Parathyroid adenoma (tissue), 2 donors: ENCODE data around the gene ZNF496.

ENCODE experiments used
- H2AFZ ChIP-seq: fragments of 300-600 bp; sonication (generic); one replicate; pipeline ENCODE4 v1.7.0; 2017; ENCODE audit warnings: antibody characterized with exemption, mild to moderate bottlenecking
- H3K27ac ChIP-seq: fragments of 300-600 bp; sonication (generic); one replicate; pipeline ENCODE4 v1.7.0; 2017
- H3K27me3 ChIP-seq: fragments of 300-600 bp; sonication (generic); one replicate; pipeline ENCODE4 v1.7.0; 2017; ENCODE audit warnings: low read length; ENCODE audit not compliant: control insufficient read depth, insufficient read depth
- H3K36me3 ChIP-seq: fragments of 300-600 bp; sonication (generic); one replicate; pipeline ENCODE4 v1.7.0; 2017; ENCODE audit warnings: low read length; ENCODE audit not compliant: control insufficient read depth, insufficient read depth
- H3K4me1 ChIP-seq: fragments of 300-600 bp; sonication (generic); one replicate; pipeline ENCODE4 v1.7.0; 2017; ENCODE audit warnings: control low read depth
- H3K4me2 ChIP-seq: fragments of 300-600 bp; sonication (generic); one replicate; pipeline ENCODE4 v1.7.0; 2017; ENCODE audit warnings: low read length
- H3K4me3 ChIP-seq: fragments of 300-600 bp; sonication (generic); one replicate; pipeline ENCODE4 v1.7.0; 2017; ENCODE audit warnings: low read depth, low read length
- H3K79me2 ChIP-seq: fragments of 300-600 bp; sonication (generic); one replicate; pipeline ENCODE4 v1.7.0; 2017; ENCODE audit warnings: control low read depth
- H3K9ac ChIP-seq: fragments of 300-600 bp; sonication (generic); one replicate; pipeline ENCODE4 v1.7.0; 2017; ENCODE audit warnings: mild to moderate bottlenecking
- H3K9me3 ChIP-seq: fragments of 300-600 bp; sonication (generic); one replicate; pipeline ENCODE4 v1.7.0; 2017; ENCODE audit warnings: low read length; ENCODE audit not compliant: control insufficient read depth
- CTCF ChIP-seq: fragments of 300-600 bp; sonication (generic); IDR thresholded peaks from one replicate; pipeline ENCODE4 v1.7.0; 2017; ENCODE audit warnings: antibody characterized with exemption, mild to moderate bottlenecking
- donor health status: primary hyperparathyroidism.

The ZNF496 gene

GRCh38 chr1:247274605-247275256, 56.9 kb downstream of the ZNF496 start:
- Histone ChIP-seq H3K36me3 (no peaks in the 10 kb centered on the region), H3K4me3 (no peak overlapping the region), H3K4me1 (no peaks in the 10 kb centered on the region), H3K27ac (no peak overlapping the region), H3K4me2 (no peak overlapping the region), H3K9me3 (no peaks in the 10 kb centered on the region), H3K9ac (no peak overlapping the region), H2AFZ (no peak overlapping the region), H3K79me2 (no peaks in the 10 kb centered on the region), H3K27me3 (no peaks in the 10 kb centered on the region)
- TF ChIP-seq CTCF, result no peak

GRCh38 chr1:247273013-247273412, 58.7 kb downstream of the ZNF496 start:
- Histone ChIP-seq H3K4me3 (no peak overlapping the region), H2AFZ (no peak overlapping the region), H3K27me3 (no peaks in the 10 kb centered on the region), H3K36me3 (no peaks in the 10 kb centered on the region), H3K9ac (no peak overlapping the region), H3K4me1 (no peaks in the 10 kb centered on the region), H3K4me2 (no peak overlapping the region), H3K79me2 (no peaks in the 10 kb centered on the region), H3K9me3 (no peaks in the 10 kb centered on the region), H3K27ac (no peak overlapping the region)
- no peak for TF ChIP-seq CTCF

DNA sequence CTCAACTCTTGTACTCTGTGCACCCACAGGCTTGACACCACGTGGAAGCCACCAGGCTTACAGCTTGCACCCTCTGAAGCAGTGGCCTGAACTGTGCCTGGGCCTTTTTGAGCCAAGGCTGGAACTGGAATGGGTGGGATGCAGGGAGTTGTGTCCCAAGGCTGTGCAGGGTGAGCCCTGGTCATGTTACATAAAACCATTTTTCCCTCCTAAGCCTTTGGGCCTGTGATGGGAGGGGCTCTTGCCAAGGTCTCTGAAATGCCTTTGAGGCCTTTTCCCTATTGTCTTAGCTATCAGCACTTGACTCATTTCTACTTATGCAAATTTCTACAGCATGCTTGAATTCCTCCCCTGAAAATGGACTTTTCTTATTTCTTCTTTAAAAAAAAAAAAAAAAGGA, 61.7 kb downstream of the ZNF496 start:
- Histone ChIP-seq H3K27ac (no peak overlapping the region), H2AFZ (no peak overlapping the region)

GRCh38 chr1:247269133-247269532, 62.5 kb downstream of the ZNF496 start:
- H3K27ac ChIP-seq, result no peak overlapping the region
- no peak overlapping the region for H3K9ac ChIP-seq
- no peak overlapping the region for H3K4me2 ChIP-seq
- no peak for TF ChIP-seq CTCF
- no peak overlapping the region for H2AFZ ChIP-seq
- no peaks in the 10 kb centered on the region for H3K36me3 ChIP-seq
- H3K4me1 ChIP-seq, result no peaks in the 10 kb centered on the region
- H3K27me3 ChIP-seq, result no peaks in the 10 kb centered on the region
- H3K9me3 ChIP-seq, result no peaks in the 10 kb centered on the region
- H3K79me2 ChIP-seq, result no peaks in the 10 kb centered on the region
- no peak overlapping the region for H3K4me3 ChIP-seq

More for the DNA sequence above, 61.7 kb downstream of the ZNF496 start:
- no peaks in the 10 kb centered on the region for H3K79me2 ChIP-seq
- H3K36me3 ChIP-seq, result no peaks in the 10 kb centered on the region
- no peaks in the 10 kb centered on the region for H3K9me3 ChIP-seq
- H3K27me3 ChIP-seq, result no peaks in the 10 kb centered on the region
- no peaks in the 10 kb centered on the region for H3K4me1 ChIP-seq
- no peak overlapping the region for H3K4me3 ChIP-seq
- H3K9ac ChIP-seq, result no peak overlapping the region
- no peak for TF ChIP-seq CTCF
- no peak overlapping the region for H3K4me2 ChIP-seq

GRCh38 chr1:247268390-247269045, 63.1 kb downstream of the ZNF496 start:
- TF ChIP-seq CTCF, result no peak
- Histone ChIP-seq H3K4me1 (no peaks in the 10 kb centered on the region), H3K27me3 (no peaks in the 10 kb centered on the region), H3K9ac (no peak overlapping the region), H3K36me3 (no peaks in the 10 kb centered on the region), H3K4me3 (no peak overlapping the region), H3K27ac (no peak overlapping the region), H3K79me2 (no peaks in the 10 kb centered on the region), H3K4me2 (no peak overlapping the region), H2AFZ (no peak overlapping the region), H3K9me3 (no peaks in the 10 kb centered on the region)
